NB4 (cell line): ENCODE results near the gene ZNF223.

Source experiments
- DNase-seq: peaks from one replicate; pipeline ENCODE4 v3.0.0; 2010; ENCODE audit warnings: low read depth
- H3K4me3 ChIP-seq: one replicate; pipeline ENCODE4 v1.5.1; 2011; ENCODE audit warnings: mild to moderate bottlenecking, low read depth, low read length, moderate library complexity
- CTCF ChIP-seq: IDR thresholded peaks from one replicate; pipeline ENCODE4 v1.5.1; 2012; ENCODE audit warnings: low read depth, low read length
- MYC ChIP-seq: IDR thresholded peaks from 2 replicates; pipeline ENCODE4 v1.6.1; 2011; ENCODE audit warnings: low read depth, low read length
- POLR2A ChIP-seq: IDR thresholded peaks from 2 replicates; pipeline ENCODE4 v1.6.1; 2011; ENCODE audit warnings: mild to moderate bottlenecking; ENCODE audit not compliant: insufficient read length; ENCODE audit errors: extremely low read depth
- TF ChIP-seq, protein P1 (sequence below): IDR thresholded peaks from 2 replicates; pipeline ENCODE4 v1.6.1; 2011; ENCODE audit warnings: low read depth, low read length

Gene ZNF223

GRCh38 chr19:44059229-44059628 lies 7.4 kb downstream of the ZNF223 start:
- H3K4me3 ChIP-seq = no peak overlapping the region
- no peak for DNase-seq
- no peak for TF ChIP-seq CTCF
- no peak for TF ChIP-seq POLR2A
- TF ChIP-seq MYC = no peak
- TF ChIP-seq, protein P1, sequence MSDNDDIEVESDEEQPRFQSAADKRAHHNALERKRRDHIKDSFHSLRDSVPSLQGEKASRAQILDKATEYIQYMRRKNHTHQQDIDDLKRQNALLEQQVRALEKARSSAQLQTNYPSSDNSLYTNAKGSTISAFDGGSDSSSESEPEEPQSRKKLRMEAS = no peak

DNA sequence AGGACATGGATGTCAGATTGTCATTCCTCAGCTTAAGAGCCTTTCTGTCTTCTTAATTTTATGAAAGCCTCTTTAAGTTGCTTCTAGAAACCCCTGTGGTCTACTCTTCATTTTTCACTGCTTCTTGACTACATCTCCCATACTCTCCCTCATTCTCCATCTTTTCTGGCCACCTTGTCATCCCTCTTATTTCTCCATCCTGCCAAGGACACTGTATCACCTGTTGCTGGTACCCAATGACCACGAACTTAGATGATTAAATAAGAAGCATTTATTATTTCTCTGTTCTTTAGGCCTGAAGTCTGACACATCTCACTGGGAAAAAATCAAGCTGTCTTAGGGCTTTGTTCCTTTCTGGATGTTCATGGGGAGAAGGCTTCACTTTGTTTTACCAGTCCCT lies 9.2 kb downstream of the ZNF223 start:
- H3K4me3 ChIP-seq = no peak overlapping the region
- TF ChIP-seq CTCF = no peak
- no peak for TF ChIP-seq MYC
- TF ChIP-seq, protein P1 = no peak
- no peak for TF ChIP-seq POLR2A
- DNase-seq = no peak

- no peak overlapping the region for H3K4me3 ChIP-seq
- TF ChIP-seq MYC = no peak
- DNase-seq = no peak
Observed at GRCh38 chr19:44066305-44066704, 14.5 kb downstream of the ZNF223 start.

DNA sequence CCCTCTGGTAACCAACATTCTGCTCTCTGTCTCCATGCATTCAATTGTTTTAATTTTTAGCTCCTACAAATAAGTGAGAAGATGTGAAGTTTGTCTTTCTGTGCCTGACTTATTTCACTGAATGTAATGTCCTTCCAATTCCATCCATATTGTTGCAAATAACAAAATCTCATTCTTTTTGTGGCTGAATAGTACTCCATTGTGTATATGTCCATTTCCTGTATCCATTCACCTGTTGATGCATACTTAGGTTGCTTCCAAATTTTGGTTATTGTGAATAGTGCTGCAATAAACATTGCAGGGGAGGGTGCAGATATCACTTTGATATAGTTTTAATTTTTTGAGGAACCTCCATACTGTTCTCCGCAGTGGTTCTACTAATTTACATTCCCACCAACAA lies 17.6 kb downstream of the ZNF223 start:
- no peak overlapping the region for H3K4me3 ChIP-seq
- TF ChIP-seq, protein P1 = no peak
- no peak for DNase-seq

- peak; percentile 90 for DNase-seq
- TF ChIP-seq POLR2A = no peak
- no peak for TF ChIP-seq CTCF
- no peak for TF ChIP-seq MYC
- TF ChIP-seq, protein P1 = no peak
- H3K4me3 ChIP-seq = peak within 1 kb of the TSS; percentile 77
Observed at GRCh38 chr19:44071824-44072542, 20.1 kb downstream of the ZNF223 start, which contains the start of gene ZNF284. TSS of gene ZNF284 (plus strand) at chr19:44072159. CDS start at chr19:44076390, 4,231 bp downstream.

GRCh38 chr19:44072543-44073401 lies 20.9 kb downstream of the ZNF223 start:
- peak overlapping the region; percentile 77 for H3K4me3 ChIP-seq
- peak; percentile 7 for DNase-seq
- TF ChIP-seq MYC (no peak), POLR2A (no peak), CTCF (no peak)
- TF ChIP-seq, protein P1 = no peak
